HepG2 (cell line): Measurements from ENCODE around the gene PDCD11. TPM values are rescaled to one million over a fixed set of nuclear protein-coding genes. Genes with fewer than 3 reads are reported as not detected.

Experiments used
- HNF4A ChIP-seq: sonication (generic); formaldehyde crosslinking; IDR thresholded peaks from 2 replicates; pipeline ENCODE4 v1.4.0; 2020; ENCODE audit warnings: missing genetic modification reagents
- KDM3A ChIP-seq: IDR thresholded peaks from 2 replicates; pipeline ENCODE4 v1.6.1; 2018; ENCODE audit warnings: low read depth, missing compliant biosample characterization
- KDM5B ChIP-seq: sonication (generic); formaldehyde crosslinking; IDR thresholded peaks from 2 replicates; pipeline ENCODE4 v1.4.0; 2020; ENCODE audit warnings: missing genetic modification reagents, mild to moderate bottlenecking, borderline replicate concordance
- POGZ ChIP-seq: sonication (generic); formaldehyde crosslinking; IDR thresholded peaks from 2 replicates; pipeline ENCODE4 v1.4.0; 2020; ENCODE audit warnings: mild to moderate bottlenecking, missing genetic modification reagents
- REXO4 ChIP-seq: sonication (generic); formaldehyde crosslinking; IDR thresholded peaks from 2 replicates; pipeline ENCODE4 v1.8.0; 2022; ENCODE audit warnings: missing genetic modification reagents, mild to moderate bottlenecking, borderline replicate concordance
- SMARCE1 ChIP-seq: fragments of 450-650 bp; IDR thresholded peaks from 2 replicates; pipeline ENCODE4 v1.6.1; 2017; ENCODE audit warnings: borderline replicate concordance
- SSRP1 ChIP-seq: IDR thresholded peaks from 2 replicates; pipeline ENCODE4 v1.6.1; 2016; ENCODE audit warnings: control low read depth
- TEAD2 ChIP-seq: sonication (generic); formaldehyde crosslinking; IDR thresholded peaks from 2 replicates; pipeline ENCODE4 v1.9.0; 2021; ENCODE audit warnings: missing genetic modification reagents
- UBTF ChIP-seq: sonication (generic); formaldehyde crosslinking; IDR thresholded peaks from 2 replicates; pipeline ENCODE4 v1.4.0; 2020; ENCODE audit warnings: mild to moderate bottlenecking, missing genetic modification reagents
- YY1 ChIP-seq: IDR thresholded peaks from 2 replicates; pipeline ENCODE4 v1.6.1; 2011; ENCODE audit warnings: low read length, low read depth, moderate library complexity, mild to moderate bottlenecking; ENCODE audit not compliant: insufficient read depth, insufficient replicate concordance
- ZBTB1 ChIP-seq: sonication (generic); formaldehyde crosslinking; IDR thresholded peaks from 2 replicates; pipeline ENCODE4 v1.4.0; 2020; ENCODE audit warnings: missing genetic modification reagents, borderline replicate concordance
- ZFP36L1 ChIP-seq: sonication (generic); formaldehyde crosslinking; IDR thresholded peaks from 2 replicates; pipeline ENCODE4 v1.8.0; 2022; ENCODE audit warnings: mild to moderate bottlenecking, missing genetic modification reagents, moderate library complexity
- ZFP91 ChIP-seq: sonication (generic); formaldehyde crosslinking; IDR thresholded peaks from 2 replicates; pipeline ENCODE4 v1.9.0; 2022; ENCODE audit warnings: missing genetic modification reagents, mild to moderate bottlenecking, borderline replicate concordance
- ZKSCAN5 ChIP-seq: sonication (generic); formaldehyde crosslinking; IDR thresholded peaks from 2 replicates; pipeline ENCODE4 v1.5.1; 2020; ENCODE audit warnings: mild to moderate bottlenecking, missing genetic modification reagents
- ZMAT3 ChIP-seq: sonication (generic); formaldehyde crosslinking; conservative IDR thresholded peaks from 2 replicates; pipeline ENCODE4 v1.7.0; 2021; ENCODE audit warnings: missing genetic modification reagents
- ZNF333 ChIP-seq: sonication (generic); formaldehyde crosslinking; IDR thresholded peaks from 2 replicates; pipeline ENCODE4 v1.4.0; 2020; ENCODE audit warnings: mild to moderate bottlenecking, missing genetic modification reagents, borderline replicate concordance
- ZNF556 ChIP-seq: sonication (generic); formaldehyde crosslinking; IDR thresholded peaks from 2 replicates; pipeline ENCODE4 v1.4.0; 2020; ENCODE audit warnings: mild to moderate bottlenecking, missing genetic modification reagents, borderline replicate concordance
- ZNF562 ChIP-seq: sonication (generic); formaldehyde crosslinking; IDR thresholded peaks from 2 replicates; pipeline ENCODE4 v1.8.0; 2022; ENCODE audit warnings: missing genetic modification reagents, borderline replicate concordance
- ZNF784 ChIP-seq: sonication (generic); formaldehyde crosslinking; IDR thresholded peaks from 2 replicates; pipeline ENCODE4 v1.5.1; 2020; ENCODE audit warnings: missing genetic modification reagents, mild to moderate bottlenecking, borderline replicate concordance
- ZSCAN12 ChIP-seq: sonication (generic); formaldehyde crosslinking; IDR thresholded peaks from 2 replicates; pipeline ENCODE4 v1.9.0; 2021; ENCODE audit warnings: mild to moderate bottlenecking, missing genetic modification reagents
- ZSCAN5A ChIP-seq: sonication (generic); formaldehyde crosslinking; IDR thresholded peaks from 2 replicates; pipeline ENCODE4 v1.8.0; 2022; ENCODE audit warnings: mild to moderate bottlenecking, missing genetic modification reagents, borderline replicate concordance
- polyA plus RNA-seq, 8 experiments: library from polyadenylated mRNA; depleted of rRNA in 3 of 8; stranded (reverse) in 7 of 8; unstranded in 1 of 8; fragments of >200 nt; fragmentation: Illumina TruSeq in 4 of 8; extraction: Trizol in 4 of 8; gene quantifications; 2 replicates each; pipeline versions ENCODE4 v1.2.1 to v1.2.3, GENCODE V29; 2011 to 2016; ENCODE audit warnings: low read depth in 4 of 8, missing spikeins in 1 of 8, mixed read lengths in 1 of 8; ENCODE audit not compliant: insufficient read depth in 1 of 8
- total RNA-seq, 5 experiments: library from RNA; depleted of rRNA; stranded (reverse); fragments of >200 nt; fragmentation: Illumina TruSeq; extraction: Trizol; gene quantifications; 2 replicates each; pipeline ENCODE4 v1.2.3, GENCODE V29; 2016; ENCODE audit warnings: low read depth in 1 of 5

PDCD11 gene
- total and polyA plus RNA-seq, 2 of the 13 experiments (the other 11 are each of a cell fraction or from before 2014, with no cell fraction given), result 12.8 to 52.8 TPM

- TF ChIP-seq ZSCAN5A (no peak), ZKSCAN5 (CRISPR knock-in tag) (no peak), ZNF784 (CRISPR knock-in tag) (peak; percentile 80; the same call in 1 of the 2 replicates), POGZ (peak; percentile 86), ZNF556 (CRISPR knock-in tag) (peak; percentile 68; the same call in 1 of the 2 replicates), YY1 (peak; percentile 99), ZNF333 (CRISPR knock-in tag) (peak; percentile 83; the same call in 1 of the 2 replicates), TEAD2 (CRISPR knock-in tag) (no peak), SSRP1 (no peak), HNF4A (CRISPR knock-in tag) (no peak), ZSCAN12 (no peak), ZMAT3 (peak; percentile 84; the same call in 1 of the 2 replicates), KDM5B (CRISPR knock-in tag) (peak; percentile 74; the same call in 1 of the 2 replicates), ZFP36L1 (CRISPR knock-in tag) (no peak), SMARCE1 (no peak), UBTF (CRISPR knock-in tag) (peak; percentile 99), KDM3A (CRISPR knock-in tag) (no peak; the same call in 1 of the 2 replicates), REXO4 (CRISPR knock-in tag) (peak; percentile 89; the same call in 1 of the 2 replicates), ZBTB1 (no peak), ZNF562 (CRISPR knock-in tag) (no peak), ZFP91 (CRISPR knock-in tag) (peak; percentile 95)
Measured at GRCh38 chr10:103367782-103368518, 28.5 kb upstream of the PDCD11 start, which contains the start of gene TAF5 (continued).
